CD14-positive monocyte (primary cell): Measurements from ENCODE around the gene PBX3. TPM values are rescaled to one million over a fixed set of nuclear protein-coding genes. Genes with fewer than 3 reads are reported as not detected.

Source experiments
- DNase-seq, 3 donors: peaks; one replicate each; pipeline ENCODE4 v3.0.0-alpha.2; 2011 to 2022
- H2AFZ ChIP-seq: 2 replicates; pipeline ENCODE4 v1.6.0; 2012; ENCODE audit warnings: mild to moderate bottlenecking, low read depth, low read length, inconsistent platforms; ENCODE audit not compliant: insufficient read depth, poor library complexity, severe bottlenecking
- H3K27ac ChIP-seq, 2 donors: 1 replicate in 1 of 2; 2 replicates in 1 of 2; pipeline ENCODE4 v1.5.1; 2012 to 2013; ENCODE audit warnings: low read length in 2 of 2, control low read depth in 1 of 2, inconsistent platforms in 1 of 2, low read depth in 1 of 2, mild to moderate bottlenecking in 1 of 2
- H3K27me3 ChIP-seq, 2 donors: one replicate each; pipeline versions ENCODE4 v1.6.0 to v1.6.1; 2011 to 2013; ENCODE audit warnings: low read length in 2 of 2; ENCODE audit not compliant: control insufficient read depth in 2 of 2, insufficient read depth in 2 of 2
- H3K36me3 ChIP-seq, 2 donors: replicated peaks in 1 of 2; 1 replicate in 1 of 2; 2 replicates in 1 of 2; pipeline versions ENCODE4 v1.5.1 to v1.6.1; 2012 to 2013; ENCODE audit warnings: low read length in 2 of 2, control low read depth in 1 of 2, inconsistent platforms in 1 of 2, mild to moderate bottlenecking in 1 of 2; ENCODE audit not compliant: insufficient read depth in 2 of 2, control insufficient read depth in 1 of 2
- H3K4me1 ChIP-seq, 2 donors: 1 replicate in 1 of 2; 2 replicates in 1 of 2; pipeline versions ENCODE4 v1.5.1 to v1.6.1; 2012 to 2013; ENCODE audit warnings: low read length in 2 of 2, control low read depth in 1 of 2, inconsistent platforms in 1 of 2, mild to moderate bottlenecking in 1 of 2, moderate library complexity in 1 of 2; ENCODE audit not compliant: insufficient read depth in 2 of 2, control insufficient read depth in 1 of 2
- H3K4me2 ChIP-seq: replicated peaks from 2 replicates; pipeline ENCODE3; 2012; ENCODE audit warnings: low read length, moderate library complexity, mild to moderate bottlenecking; ENCODE audit not compliant: poor library complexity, severe bottlenecking; ENCODE audit errors: extremely low read depth
- H3K4me3 ChIP-seq, 3 experiments: fragments of 200-600 bp in 1 of 3; sonication (generic) in 1 of 3; replicated peaks in 1 of 3; 1 replicate in 2 of 3; 2 replicates in 1 of 3; pipeline ENCODE4 v1.5.1; 2011 to 2013; ENCODE audit warnings: low read length in 3 of 3, mild to moderate bottlenecking in 3 of 3, control low read depth in 2 of 3, low read depth in 2 of 3, inconsistent platforms in 1 of 3, moderate library complexity in 1 of 3
- H3K79me2 ChIP-seq: 2 replicates; pipeline ENCODE4 v1.6.0; 2012; ENCODE audit warnings: mild to moderate bottlenecking, control low read depth, inconsistent platforms, low read length, moderate library complexity; ENCODE audit not compliant: insufficient read depth
- H3K9ac ChIP-seq: 2 replicates; pipeline ENCODE4 v1.6.0; 2017; ENCODE audit warnings: low read length, mild to moderate bottlenecking; ENCODE audit not compliant: insufficient read depth, poor library complexity, severe bottlenecking
- H3K9me3 ChIP-seq, 2 donors: replicated peaks in 1 of 2; 1 replicate in 1 of 2; 2 replicates in 1 of 2; pipeline versions ENCODE4 v1.5.1 to v1.6.1; 2012 to 2013; ENCODE audit warnings: low read length in 2 of 2, control low read depth in 1 of 2; ENCODE audit not compliant: control insufficient read depth in 1 of 2, insufficient read depth in 1 of 2
- H4K20me1 ChIP-seq: 2 replicates; pipeline ENCODE4 v1.6.0; 2012; ENCODE audit warnings: mild to moderate bottlenecking, low read length, control low read depth, moderate library complexity; ENCODE audit not compliant: insufficient read depth
- H3K27ac Mint-ChIP-seq, 7 donors: one replicate each; pipeline ENCODE4 v1.8.0; 2020; ENCODE audit warnings: mild to moderate bottlenecking in 7 of 7, mixed read lengths in 7 of 7, moderate library complexity in 6 of 7, inconsistent platforms in 2 of 7
- H3K27me3 Mint-ChIP-seq, 3 donors: one replicate each; pipeline ENCODE4 v1.8.0; 2021 to 2022; ENCODE audit warnings: low read depth in 3 of 3, mild to moderate bottlenecking in 3 of 3, mixed read lengths in 3 of 3, moderate library complexity in 3 of 3, inconsistent platforms in 1 of 3
- H3K36me3 Mint-ChIP-seq, 2 donors: one replicate each; pipeline ENCODE4 v1.8.0; 2020; ENCODE audit warnings: mixed read lengths in 2 of 2, inconsistent platforms in 1 of 2, mild to moderate bottlenecking in 1 of 2
- H3K4me1 Mint-ChIP-seq: one replicate; pipeline ENCODE4 v1.8.0; 2020; ENCODE audit warnings: mild to moderate bottlenecking, mixed read lengths
- H3K4me3 Mint-ChIP-seq, 2 donors: one replicate each; pipeline ENCODE4 v1.8.0; 2020; ENCODE audit warnings: mild to moderate bottlenecking in 2 of 2, mixed read lengths in 2 of 2, moderate library complexity in 1 of 2
- H3K9me3 Mint-ChIP-seq, 7 donors: one replicate each; pipeline ENCODE4 v1.8.0; 2020 to 2022; ENCODE audit warnings: mixed read lengths in 7 of 7, mild to moderate bottlenecking in 6 of 7, moderate library complexity in 6 of 7, inconsistent platforms in 2 of 7
- WGBS: methylation state at CpG from one replicate; pipeline ENCODE4 v1.1.5; 2013; ENCODE audit warnings: missing lambda C conversion rate; ENCODE audit not compliant: insufficient coverage; 5-methylcytosine and 5-hydroxymethylcytosine counted together
- intact Hi-C, 2 donors: fragments of 100-400 bp; cut with micrococcal nuclease; formaldehyde crosslinking; loops; one replicate each; pipeline versions ENCODE4 v1.15.0 to v1.15.1; 2023
- polyA plus RNA-seq, 3 donors: library from polyadenylated mRNA; depleted of rRNA in 1 of 3; unstranded in 2 of 3; stranded (reverse) in 1 of 3; fragments of 300-500 nt in 2 of 3; fragments of >200 nt in 1 of 3; fragmentation: Illumina TruSeq in 2 of 3; gene quantifications; 1 replicate in 2 of 3; 2 replicates in 1 of 3; pipeline ENCODE4 v1.2.3, GENCODE V29; 2012 to 2021
- TF ChIP-seq, protein P1 (sequence below): fragments of 200-600 bp; IDR thresholded peaks from one replicate; pipeline ENCODE4 v1.8.0; 2022; ENCODE audit warnings: antibody characterized with exemption, mild to moderate bottlenecking

Gene PBX3
- polyA plus RNA-seq, 3 donors, result 6.6 to 22.7 (median 7.1) TPM

DNA sequence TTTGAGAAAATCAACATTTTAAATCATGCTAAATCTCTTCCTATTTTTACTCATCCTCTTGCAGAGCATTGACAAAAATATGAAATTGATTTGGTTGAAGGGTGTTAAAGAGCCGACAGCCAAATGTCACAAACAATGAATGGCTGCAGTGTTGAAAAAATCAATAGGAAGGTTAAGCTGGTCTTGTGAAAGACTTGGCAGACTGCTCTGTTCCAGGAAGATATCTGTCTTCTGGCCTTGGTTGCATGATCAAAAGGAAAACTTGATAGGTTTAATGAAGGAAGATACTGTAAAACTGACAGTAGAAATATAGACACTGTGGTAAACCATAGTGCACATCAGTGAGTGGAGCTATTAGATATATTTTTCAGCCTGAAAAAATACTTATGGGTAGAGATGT, 103.6 kb downstream of the PBX3 start:
- Histone ChIP-seq H3K27ac (no peak overlapping the region), H3K9ac (no peak overlapping the region), H3K9me3 (no peaks in the 10 kb centered on the region), H3K4me2 (no peak overlapping the region), H4K20me1 (no peaks in the 10 kb centered on the region), H3K79me2 (peaks cover 18% of the 10 kb centered on the region), H2AFZ (no peak overlapping the region), H3K4me1 (no peaks in the 10 kb centered on the region), H3K4me3 (no peak overlapping the region), H3K36me3 (no peaks in the 10 kb centered on the region), H3K27me3 (no peaks in the 10 kb centered on the region)
- H3K9me3 Mint-ChIP-seq, result peaks cover 0 to 3% (median 0%) of the 10 kb centered on the region in 7 donors
- peaks cover 10% of the 10 kb centered on the region for H3K4me1 Mint-ChIP-seq
- H3K4me3 Mint-ChIP-seq, result no peak overlapping the region
- intact Hi-C loops, result no loop called here
- DNase-seq, result no peak
- no peaks in the 10 kb centered on the region for H3K27me3 Mint-ChIP-seq
- H3K36me3 Mint-ChIP-seq, result peaks cover 0 to 11% of the 10 kb centered on the region in 2 donors
- no peak overlapping the region for H3K27ac Mint-ChIP-seq
- 100% methylated on average over 1 of the region's 1 CpG for WGBS
- TF ChIP-seq, protein P1, sequence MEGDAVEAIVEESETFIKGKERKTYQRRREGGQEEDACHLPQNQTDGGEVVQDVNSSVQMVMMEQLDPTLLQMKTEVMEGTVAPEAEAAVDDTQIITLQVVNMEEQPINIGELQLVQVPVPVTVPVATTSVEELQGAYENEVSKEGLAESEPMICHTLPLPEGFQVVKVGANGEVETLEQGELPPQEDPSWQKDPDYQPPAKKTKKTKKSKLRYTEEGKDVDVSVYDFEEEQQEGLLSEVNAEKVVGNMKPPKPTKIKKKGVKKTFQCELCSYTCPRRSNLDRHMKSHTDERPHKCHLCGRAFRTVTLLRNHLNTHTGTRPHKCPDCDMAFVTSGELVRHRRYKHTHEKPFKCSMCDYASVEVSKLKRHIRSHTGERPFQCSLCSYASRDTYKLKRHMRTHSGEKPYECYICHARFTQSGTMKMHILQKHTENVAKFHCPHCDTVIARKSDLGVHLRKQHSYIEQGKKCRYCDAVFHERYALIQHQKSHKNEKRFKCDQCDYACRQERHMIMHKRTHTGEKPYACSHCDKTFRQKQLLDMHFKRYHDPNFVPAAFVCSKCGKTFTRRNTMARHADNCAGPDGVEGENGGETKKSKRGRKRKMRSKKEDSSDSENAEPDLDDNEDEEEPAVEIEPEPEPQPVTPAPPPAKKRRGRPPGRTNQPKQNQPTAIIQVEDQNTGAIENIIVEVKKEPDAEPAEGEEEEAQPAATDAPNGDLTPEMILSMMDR, result no peak

- no peak for DNase-seq
- H3K27ac ChIP-seq, result no peak overlapping the region
- peaks cover 2% of the 10 kb centered on the region for H4K20me1 ChIP-seq
- H3K4me3 ChIP-seq, result no peak overlapping the region
- Mint-ChIP-seq H3K4me3 (no peak overlapping the region), H3K9me3 (no peaks in the 10 kb centered on the region), H3K4me1 (peaks cover 10% of the 10 kb centered on the region), H3K27ac (no peak overlapping the region), H3K27me3 (no peaks in the 10 kb centered on the region), H3K36me3 (peaks cover 0 to 4% of the 10 kb centered on the region in 2 donors)
- no peak overlapping the region for H2AFZ ChIP-seq
- intact Hi-C loops, result no loop called here
- no peaks in the 10 kb centered on the region for H3K27me3 ChIP-seq
- no peak overlapping the region for H3K9ac ChIP-seq
- no peaks in the 10 kb centered on the region for H3K4me1 ChIP-seq
- TF ChIP-seq, protein P1, result no peak
- H3K36me3 ChIP-seq, result no peaks in the 10 kb centered on the region
- no peak overlapping the region for H3K4me2 ChIP-seq
- no peaks in the 10 kb centered on the region for H3K9me3 ChIP-seq
- 100% methylated on average over 1 of the region's 2 CpGs for WGBS
- peaks cover 18% of the 10 kb centered on the region for H3K79me2 ChIP-seq
These were observed 104.8 kb downstream of the PBX3 start for GRCh38 chr9:125851979-125852378.
